Measurements from ENCODE around the gene SYP. TPM values are rescaled to one million over a fixed set of nuclear protein-coding genes. Genes with fewer than 3 reads are reported as not detected.
A peak's percentile ranks its signal among the peaks of the same experiment; 100 is the strongest.

Gene SYP
- total and polyA plus RNA-seq, 9 of the 15 experiments (the other 6 are each of a cell fraction or from before 2014, with no cell fraction given) = 0.48 to 5.1 (median 2.6) TPM

- WGBS (ENCODE audit: insufficient coverage, low coverage, missing lambda C conversion rate) = 66% methylated on average over 28 of the region's 61 CpGs
- peak overlapping the region; percentile 87 to 89 for H3K9ac ChIP-seq (ENCODE audit: insufficient read depth in 1 of 2, low read depth in 2 of 2, low read length in 2 of 2)
- H3K4me3 ChIP-seq = no peak overlapping the region; the same call in 1 of the 2 replicates
- CTCF ChIA-PET (ENCODE audit: low intra/inter-chr PET ratio) = no interaction called here
- no peaks in the 10 kb centered on the region for H3K27me3 ChIP-seq (ENCODE audit: control insufficient read depth in 2 of 2, insufficient read depth in 2 of 2, low read length in 2 of 2)
- H3K9me1 ChIP-seq (ENCODE audit: control insufficient read depth, insufficient read depth, low read length) = no peaks in the 10 kb centered on the region
- peaks cover 13% of the 10 kb centered on the region; the same call in 1 of the 3 replicates for H3K79me2 ChIP-seq (ENCODE audit: control insufficient read depth, insufficient read depth, low read length)
- no TSS peak for BruUV-seq (replicated peaks)
- H4K20me1 ChIP-seq (replicated peaks; ENCODE audit: control insufficient read depth, insufficient read depth, low read length) = no peaks in the 10 kb centered on the region
- intact Hi-C loops (cut with micrococcal nuclease) (no loop called here), in situ Hi-C loops (cut with MboI) (no loop called here)
- H3K9me3 ChIP-seq (replicated peaks; ENCODE audit: control insufficient read depth, insufficient read depth, low read depth, low read length) = no peaks in the 10 kb centered on the region
- peak overlapping the region; percentile 81 for H3K4me2 ChIP-seq (ENCODE audit: insufficient read depth, low read length)
- H2AFZ ChIP-seq (ENCODE audit: low read depth, low read length) = peak overlapping the region; percentile 86
- H3K36me3 ChIP-seq (ENCODE audit: control insufficient read depth, insufficient read depth, low read length) = no peaks in the 10 kb centered on the region
- ATAC-seq = peak; percentile 37
- H3K4me1 ChIP-seq (replicated peaks in 1 of 2; ENCODE audit: control insufficient read depth in 2 of 2, insufficient read depth in 2 of 2, low read length in 2 of 2) = peaks cover 45 to 56% of the 10 kb centered on the region in 2 experiments
- peak; percentile 49 to 69 (median 61) for DNase-seq (ENCODE audit: extremely low read depth in 1 of 4, low spot score in 3 of 4)
- POLR2A ChIA-PET = interaction anchor here (1.0 to 2.1 kb wide), 3 partner anchors 8 to 11 kb away, joined by 3 to 8 read pairs (median 5); no protein-coding TSS in a partner anchor
- H3K27ac ChIP-seq (ENCODE audit: extremely low read depth, low read depth, low read length) = peak overlapping the region; percentile 86
- FAIRE-seq = no peak
- TF ChIP-seq GABPB1 (CRISPR knock-in tag; IDR thresholded peaks at IDR 0.05) (no peak), JUN (IDR thresholded peaks at IDR 0.05; ENCODE audit: borderline replicate concordance, low read depth, low read length) (no peak), JUN (CRISPR knock-in tag; IDR thresholded peaks at IDR 0.05; ENCODE audit: borderline replicate concordance) (no peak), TRIM28 (IDR thresholded peaks at IDR 0.05) (no peak), TAF7 (tag; IDR thresholded peaks at IDR 0.05) (no peak), NFE2 (IDR thresholded peaks at IDR 0.05; ENCODE audit: low read depth) (no peak), REST (IDR thresholded peaks at IDR 0.05; ENCODE audit: borderline replicate concordance) (peak; percentile 49), REST (CRISPR knock-in tag; IDR thresholded peaks at IDR 0.05; ENCODE audit: low read depth) (no peak), BHLHE40 (IDR thresholded peaks at IDR 0.05; ENCODE audit: low read length) (peak; percentile 47), RAD21 (CRISPR knock-in tag; conservative IDR thresholded peaks at IDR 0.05 in 1 of 2, IDR thresholded peaks at IDR 0.05 in 1 of 2) (no peak), L3MBTL2 (IDR thresholded peaks at IDR 0.05) (peak; percentile 94), ZNF436 (CRISPR knock-in tag; IDR thresholded peaks at IDR 0.05) (no peak)
Observed at GRCh38 chrX:49165901-49166881, 33.8 kb downstream of the SYP start.
